GM23248 (cell line): ENCODE measurements around the gene RRP9. TPM values are rescaled to one million over a fixed set of nuclear protein-coding genes. Genes with fewer than 3 reads are reported as not detected.

ENCODE experiments used
- DNase-seq: peaks from one replicate; pipeline ENCODE4 v3.0.0-alpha.2; 2015
- H2AFZ ChIP-seq: fragments of 200-600 bp; sonication (generic); 2 replicates; pipeline ENCODE4 v1.6.1; 2016; ENCODE audit warnings: antibody characterized with exemption
- H3F3A ChIP-seq: fragments of 200-600 bp; sonication (generic); 2 replicates; pipeline ENCODE4 v1.6.1; 2016; ENCODE audit warnings: mild to moderate bottlenecking, antibody characterized with exemption, mixed run types; ENCODE audit not compliant: insufficient read depth
- H3K27ac ChIP-seq: fragments of 200-600 bp; sonication (generic); 2 replicates; pipeline ENCODE4 v1.5.1; 2016; ENCODE audit warnings: mild to moderate bottlenecking
- H3K27me3 ChIP-seq: fragments of 200-600 bp; sonication (generic); replicated peaks from 2 replicates; pipeline ENCODE4 v1.6.1; 2016; ENCODE audit warnings: mild to moderate bottlenecking; ENCODE audit not compliant: insufficient read depth
- H3K36me3 ChIP-seq: fragments of 200-600 bp; sonication (generic); 2 replicates; pipeline ENCODE4 v1.6.1; 2016; ENCODE audit warnings: low read depth, mild to moderate bottlenecking
- H3K4me1 ChIP-seq: fragments of 200-600 bp; sonication (generic); 2 replicates; pipeline ENCODE4 v1.6.1; 2016; ENCODE audit warnings: mild to moderate bottlenecking; ENCODE audit not compliant: insufficient read depth
- H3K4me2 ChIP-seq: fragments of 200-600 bp; sonication (generic); one replicate; pipeline ENCODE4 v1.6.1; 2016; ENCODE audit warnings: mild to moderate bottlenecking; ENCODE audit not compliant: unreplicated experiment
- H3K4me3 ChIP-seq: fragments of 200-600 bp; sonication (generic); 2 replicates; pipeline ENCODE4 v1.5.1; 2016; ENCODE audit warnings: mild to moderate bottlenecking
- H3K79me2 ChIP-seq: fragments of 200-600 bp; sonication (generic); 2 replicates; pipeline ENCODE4 v1.6.1; 2016; ENCODE audit warnings: mild to moderate bottlenecking; ENCODE audit not compliant: insufficient read depth
- H3K9ac ChIP-seq: fragments of 200-600 bp; sonication (generic); 2 replicates; pipeline ENCODE4 v1.6.1; 2016; ENCODE audit warnings: mild to moderate bottlenecking
- H3K9me2 ChIP-seq: fragments of 200-600 bp; sonication (generic); 2 replicates; pipeline ENCODE4 v1.6.1; 2016; ENCODE audit warnings: mixed run types, mild to moderate bottlenecking, moderate library complexity; ENCODE audit not compliant: insufficient read depth
- H3K9me3 ChIP-seq: fragments of 200-600 bp; sonication (generic); one replicate; pipeline ENCODE4 v1.6.1; 2017; ENCODE audit warnings: low read depth
- H4K20me1 ChIP-seq: fragments of 200-600 bp; sonication (generic); 2 replicates; pipeline ENCODE4 v1.6.0; 2016; ENCODE audit not compliant: insufficient read depth
- EZH2 ChIP-seq: fragments of 200-600 bp; sonication (generic); IDR thresholded peaks from 2 replicates; pipeline ENCODE4 v1.6.1; 2018; ENCODE audit warnings: antibody characterized with exemption, mild to moderate bottlenecking; ENCODE audit not compliant: insufficient read depth, poor library complexity, severe bottlenecking
- EZH2phosphoT487 ChIP-seq: fragments of 200-600 bp; sonication (generic); IDR thresholded peaks from 2 replicates; pipeline ENCODE4 v1.6.1; 2018; ENCODE audit warnings: antibody characterized with exemption, moderate library complexity, mild to moderate bottlenecking, low read depth; ENCODE audit not compliant: insufficient read depth
- WGBS, 2 experiments: methylation state at CpG; one replicate each; pipeline ENCODE4 v1.1.6; 2015 to 2017; ENCODE audit warnings: low lambda C conversion rate in 2 of 2, low coverage in 1 of 2; ENCODE audit errors: missing lambda C conversion rate in 2 of 2; 5-methylcytosine and 5-hydroxymethylcytosine counted together
- in situ Hi-C: fragments of 300-500 bp; cut with MboI; formaldehyde crosslinking; loops from 2 replicates; pipeline ENCODE4 v1.15.0; 2020
- polyA plus RNA-seq: library from polyadenylated mRNA; unstranded; fragments of >200 nt; fragmentation: Nextera tagmentation; extraction: Ambion mirVana; gene quantifications from 2 replicates; pipeline ENCODE4 v1.2.1, GENCODE V29; 2016
- total RNA-seq: library from RNA; depleted of rRNA; stranded (reverse); fragments of >200 nt; shearing (Covaris generic); gene quantifications from 2 replicates; pipeline ENCODE4 v1.2.3, GENCODE V29; 2014

The RRP9 gene
- total and polyA plus RNA-seq, 2 experiments from 2014 or later = 27.5 to 28.4 TPM

DNA sequence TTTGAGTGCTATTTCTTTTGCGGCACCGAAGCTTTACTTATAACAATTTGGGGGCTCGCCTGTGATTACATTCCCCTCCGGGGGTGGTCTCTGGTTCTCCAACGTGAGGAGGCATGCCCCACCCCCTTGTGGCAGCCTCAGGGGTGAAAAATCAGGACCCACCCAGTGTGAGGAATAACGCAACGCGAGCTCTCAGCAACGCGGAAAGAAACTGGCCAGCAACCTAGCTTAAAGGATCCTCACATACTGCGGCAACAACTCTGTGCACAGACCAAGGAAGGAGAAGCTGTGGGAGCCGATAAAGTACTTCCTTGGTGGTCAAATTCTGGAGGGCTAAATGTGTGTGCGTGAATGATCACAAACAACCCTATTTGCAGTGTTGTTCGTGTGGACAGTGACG is 44.3 kb downstream of the RRP9 start:
- WGBS, 2 experiments = 80 to 81% methylated on average over 15 of the region's 15 CpGs
- in situ Hi-C loops = no loop called here

DNA sequence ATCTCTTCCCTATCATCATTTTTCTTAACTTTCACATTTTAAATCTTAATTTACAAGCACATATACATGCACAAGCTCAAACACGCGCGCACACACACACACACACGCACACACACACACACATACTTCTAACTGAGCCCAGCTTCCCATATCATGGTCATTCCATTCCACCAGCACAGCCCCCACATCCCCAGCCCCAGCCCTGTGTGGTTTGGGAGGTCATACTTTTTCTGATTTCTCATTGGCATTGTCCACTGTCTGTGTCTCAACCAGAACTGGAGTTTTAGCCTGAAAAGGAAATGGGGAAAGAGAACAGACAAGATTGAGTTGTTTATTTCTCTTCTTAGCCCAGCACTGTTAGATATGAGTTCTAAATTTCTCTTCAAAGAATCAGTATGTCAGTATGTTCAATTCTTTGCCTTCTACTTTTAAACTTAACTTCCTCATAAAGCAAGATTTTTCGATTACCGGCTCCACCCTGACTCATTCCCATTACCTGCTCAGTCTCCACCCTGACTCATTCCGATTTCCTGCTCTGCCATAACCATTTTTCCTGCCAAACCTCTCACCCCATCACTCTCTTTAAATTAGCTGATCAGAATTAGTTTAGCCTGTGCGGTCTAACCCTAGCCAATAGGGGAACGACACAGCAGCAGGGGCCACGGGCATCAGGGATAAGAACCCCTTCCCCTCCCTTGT is 44.9 kb downstream of the RRP9 start:
- 77 to 81% methylated on average over 10 of the region's 10 CpGs for WGBS, 2 experiments
- H3K9me3 ChIP-seq = no peaks in the 10 kb centered on the region

More for the DNA sequence above, 44.3 kb downstream of the RRP9 start:
- Histone ChIP-seq H3F3A (no peaks in the 10 kb centered on the region), H3K4me3 (no peak overlapping the region), H3K9me3 (no peaks in the 10 kb centered on the region), H3K4me1 (no peaks in the 10 kb centered on the region), H3K9me2 (no peaks in the 10 kb centered on the region), H3K27ac (no peak overlapping the region), H3K36me3 (no peaks in the 10 kb centered on the region), H3K79me2 (no peaks in the 10 kb centered on the region), H3K27me3 (peaks cover 4% of the 10 kb centered on the region; the same call in 1 of the 2 replicates), H2AFZ (no peak overlapping the region), H3K4me2 (no peak overlapping the region), H3K9ac (no peak overlapping the region), H4K20me1 (no peaks in the 10 kb centered on the region)
- no peak for TF ChIP-seq EZH2phosphoT487
- TF ChIP-seq EZH2 = no peak
- no peak for DNase-seq

GRCh38 chr3:51894939-51895338 is 46.8 kb downstream of the RRP9 start:
- peaks cover 12% of the 10 kb centered on the region; the same call in 1 of the 2 replicates for H3K27me3 ChIP-seq
- H3F3A ChIP-seq = no peaks in the 10 kb centered on the region
- no peaks in the 10 kb centered on the region for H3K36me3 ChIP-seq
- H3K9me3 ChIP-seq = no peaks in the 10 kb centered on the region
- DNase-seq = no peak
- H3K4me2 ChIP-seq = no peak overlapping the region
- H3K4me3 ChIP-seq = no peak overlapping the region
- 68 to 69% methylated on average over 14 to 16 of the region's 16 CpGs for WGBS, 2 experiments
- H3K4me1 ChIP-seq = no peaks in the 10 kb centered on the region
- H3K9me2 ChIP-seq = no peaks in the 10 kb centered on the region
- H3K27ac ChIP-seq = no peak overlapping the region
- TF ChIP-seq EZH2phosphoT487 = no peak
- no peak for TF ChIP-seq EZH2
- H2AFZ ChIP-seq = no peak overlapping the region
- in situ Hi-C loops = no loop called here
- H3K79me2 ChIP-seq = no peaks in the 10 kb centered on the region
- H3K9ac ChIP-seq = no peak overlapping the region
- no peaks in the 10 kb centered on the region for H4K20me1 ChIP-seq

More for the DNA sequence above, 44.9 kb downstream of the RRP9 start:
- Histone ChIP-seq H4K20me1 (no peaks in the 10 kb centered on the region), H3F3A (no peaks in the 10 kb centered on the region), H3K27ac (no peak overlapping the region), H3K79me2 (no peaks in the 10 kb centered on the region), H3K36me3 (no peaks in the 10 kb centered on the region), H3K27me3 (peaks cover 5% of the 10 kb centered on the region; the same call in 1 of the 2 replicates), H3K9me2 (no peaks in the 10 kb centered on the region), H3K4me3 (no peak overlapping the region), H2AFZ (no peak overlapping the region), H3K4me2 (no peak overlapping the region), H3K9ac (no peak overlapping the region), H3K4me1 (no peaks in the 10 kb centered on the region)
- DNase-seq = no peak
- in situ Hi-C loops = no loop called here
- TF ChIP-seq EZH2phosphoT487 (no peak), EZH2 (no peak)

GRCh38 chr3:51894391-51894790 is 47.3 kb downstream of the RRP9 start:
- Histone ChIP-seq H3K9ac (no peak overlapping the region), H3K36me3 (no peaks in the 10 kb centered on the region), H3K4me3 (no peak overlapping the region), H3K79me2 (no peaks in the 10 kb centered on the region), H3K27ac (no peak overlapping the region), H3K9me2 (no peaks in the 10 kb centered on the region), H3F3A (no peaks in the 10 kb centered on the region), H4K20me1 (no peaks in the 10 kb centered on the region), H3K9me3 (no peaks in the 10 kb centered on the region), H3K4me1 (no peaks in the 10 kb centered on the region), H3K4me2 (no peak overlapping the region), H3K27me3 (peaks cover 12% of the 10 kb centered on the region), H2AFZ (no peak overlapping the region)
- in situ Hi-C loops = no loop called here
- TF ChIP-seq EZH2 = no peak
- TF ChIP-seq EZH2phosphoT487 = no peak
- no peak for DNase-seq
- 29 to 33% methylated on average over 4 of the region's 4 CpGs for WGBS, 2 experiments
